HCT116 (cell line): ENCODE measurements around the gene ALDH1A2. TPM values are rescaled to one million over a fixed set of nuclear protein-coding genes. Genes with fewer than 3 reads are reported as not detected.

Source experiments
- ATAC-seq: fragments of 200-7000 bp; cut with Tn5 transposase; 2 replicates; pipeline ENCODE4 v1.9.1; 2020; ENCODE audit warnings: mild to moderate bottlenecking, moderate library complexity
- BruUV-seq: library from RNA; stranded (reverse); fragments of 400-500 nt; replicated peaks from 2 replicates; lab custom pipeline; 2021; lab: Mats Ljungman, UMichigan
- CTCF ChIA-PET: fragments of 300-600 bp; sonication (Branson Sonifier 250); formaldehyde crosslinking; loops from one replicate; lab custom pipeline; 2021; ENCODE audit warnings: antibody characterized with exemption; lab: Charles Lee
- POLR2A ChIA-PET: fragments of 300-600, 350-600 bp; sonication (Branson Sonifier 250); formaldehyde crosslinking; loops from one replicate; lab custom pipeline; 2021; ENCODE audit warnings: antibody characterized with exemption; lab: Charles Lee
- RAD21 ChIA-PET, 2 experiments: fragments of 300-600 bp; sonication (Branson Sonifier 250); formaldehyde crosslinking; loops; one replicate each; lab custom pipeline; 2023; ENCODE audit warnings: low total read pairs in 2 of 2; ENCODE audit not compliant: uncharacterized antibody in 2 of 2, unreplicated experiment in 2 of 2, low non-redundant PET in 1 of 2; lab: Charles Lee
- DNase-seq: peaks from one replicate; pipeline ENCODE4 v3.0.0-alpha.2; 2010; ENCODE audit warnings: low read depth, low spot score
- H2AFZ ChIP-seq: fragments of 200-600 bp; shearing (Covaris generic), sonication (generic); 2 replicates; pipeline ENCODE4 v1.6.1; 2017; ENCODE audit warnings: low read depth, mixed run types, mixed read lengths, antibody characterized with exemption, low read length; ENCODE audit not compliant: poor library complexity, severe bottlenecking
- H3K27ac ChIP-seq: 2 replicates; pipeline ENCODE4 v1.5.1; 2012; ENCODE audit warnings: low read depth, low read length
- H3K27me3 ChIP-seq: fragments of 200-600 bp; sonication (generic); 2 replicates; pipeline ENCODE4 v1.6.1; 2016; ENCODE audit warnings: mixed run types, low read length, mixed read lengths; ENCODE audit not compliant: insufficient read depth
- H3K36me3 ChIP-seq, 2 experiments: fragments of 200-500 bp in 1 of 2; fragments of 200-600 bp in 1 of 2; sonication (Bioruptor generic) in 1 of 2; sonication (generic) in 1 of 2; 2 replicates each; pipeline versions ENCODE4 v1.5.1 to v1.6.1; 2014 to 2016; ENCODE audit warnings: low read length in 2 of 2, inconsistent platforms in 1 of 2, mixed read lengths in 1 of 2, mixed run types in 1 of 2; ENCODE audit not compliant: insufficient read depth in 2 of 2, control insufficient read depth in 1 of 2
- H3K4me1 ChIP-seq, 2 experiments: fragments of 200-600 bp in 1 of 2; sonication (generic) in 1 of 2; 2 replicates each; pipeline versions ENCODE4 v1.5.1 to v1.6.1; 2012 to 2017; ENCODE audit warnings: low read length in 2 of 2, inconsistent platforms in 1 of 2, mild to moderate bottlenecking in 1 of 2, mixed read lengths in 1 of 2, mixed run types in 1 of 2, moderate library complexity in 1 of 2; ENCODE audit not compliant: insufficient read depth in 2 of 2, control insufficient read depth in 1 of 2
- H3K4me2 ChIP-seq: fragments of 200-600 bp; sonication (generic); 2 replicates; pipeline ENCODE4 v1.6.1; 2017; ENCODE audit warnings: mixed run types, low read length, mixed read lengths
- H3K4me3 ChIP-seq, 2 experiments: fragments of 200-600 bp in 1 of 2; sonication (generic) in 1 of 2; replicated peaks in 1 of 2; 2 replicates each; pipeline ENCODE4 v1.5.1; 2011 to 2016; ENCODE audit warnings: low read length in 2 of 2, control low read depth in 1 of 2, low read depth in 1 of 2, mild to moderate bottlenecking in 1 of 2, mixed read lengths in 1 of 2, mixed run types in 1 of 2
- H3K79me2 ChIP-seq: fragments of 200-600 bp; sonication (generic); 2 replicates; pipeline ENCODE4 v1.6.1; 2017; ENCODE audit warnings: mild to moderate bottlenecking, mixed run types, low read length, moderate library complexity, mixed read lengths; ENCODE audit not compliant: insufficient read depth
- H3K9ac ChIP-seq: fragments of 200-600 bp; sonication (generic); 2 replicates; pipeline ENCODE4 v1.6.1; 2016; ENCODE audit warnings: low read length, mixed read lengths
- H3K9me2 ChIP-seq: fragments of 200-600 bp; sonication (generic), shearing (Covaris generic); 2 replicates; pipeline ENCODE4 v1.6.1; 2017; ENCODE audit warnings: mixed run types, mild to moderate bottlenecking, moderate library complexity; ENCODE audit not compliant: insufficient read depth
- H3K9me3 ChIP-seq, 2 experiments: fragments of 200-500 bp in 1 of 2; fragments of 200-600 bp in 1 of 2; sonication (Bioruptor generic) in 1 of 2; sonication (generic) in 1 of 2; 2 replicates each; pipeline ENCODE4 v1.6.1; 2014 to 2017; ENCODE audit warnings: low read length in 2 of 2, mixed read lengths in 2 of 2, inconsistent platforms in 1 of 2, low read depth in 1 of 2, mild to moderate bottlenecking in 1 of 2, mixed run types in 1 of 2, moderate library complexity in 1 of 2; ENCODE audit not compliant: control insufficient read depth in 1 of 2, insufficient read depth in 1 of 2
- H4K20me1 ChIP-seq: fragments of 200-600 bp; sonication (generic), shearing (Covaris generic); 2 replicates; pipeline ENCODE4 v1.6.1; 2017; ENCODE audit warnings: mixed run types, mild to moderate bottlenecking, moderate library complexity; ENCODE audit not compliant: insufficient read depth
- CBX3 ChIP-seq: IDR thresholded peaks from 2 replicates; pipeline ENCODE4 v1.6.1; 2012; ENCODE audit warnings: low read depth
- CEBPB ChIP-seq: IDR thresholded peaks from 2 replicates; pipeline ENCODE4 v1.6.1; 2012; ENCODE audit warnings: low read depth
- EGR1 ChIP-seq: IDR thresholded peaks from 2 replicates; pipeline ENCODE4 v1.6.1; 2012; ENCODE audit warnings: low read depth
- ELF1 ChIP-seq: IDR thresholded peaks from 2 replicates; pipeline ENCODE4 v1.6.1; 2012; ENCODE audit warnings: low read depth, borderline replicate concordance
- EZH2 ChIP-seq: fragments of 200-600 bp; sonication (generic); IDR thresholded peaks from 2 replicates; pipeline ENCODE4 v1.6.1; 2017; ENCODE audit warnings: antibody characterized with exemption, mixed run types
- EZH2phosphoT487 ChIP-seq: fragments of 200-600 bp; IDR thresholded peaks from 2 replicates; pipeline ENCODE4 v1.6.1; 2018; ENCODE audit warnings: antibody characterized with exemption, borderline replicate concordance
- JUND ChIP-seq: IDR thresholded peaks from 2 replicates; pipeline ENCODE4 v1.6.1; 2012
- POLR2A ChIP-seq: IDR thresholded peaks from 2 replicates; pipeline ENCODE4 v1.7.0; 2011; ENCODE audit warnings: borderline replicate concordance; ENCODE audit not compliant: insufficient read depth, insufficient read length; ENCODE audit errors: extremely low read depth
- POLR2AphosphoS5 ChIP-seq: IDR thresholded peaks from 2 replicates; pipeline ENCODE4 v1.6.1; 2011; ENCODE audit warnings: mild to moderate bottlenecking, low read depth, low read length, moderate library complexity
- RAD21 ChIP-seq: IDR thresholded peaks from 2 replicates; pipeline ENCODE4 v1.6.1; 2012; ENCODE audit warnings: low read depth, mild to moderate bottlenecking
- SIN3A ChIP-seq: IDR thresholded peaks from 2 replicates; pipeline ENCODE4 v1.6.1; 2012; ENCODE audit warnings: low read depth
- SP1 ChIP-seq: IDR thresholded peaks from 2 replicates; pipeline ENCODE4 v1.6.1; 2012; ENCODE audit warnings: low read depth
- SRF ChIP-seq: IDR thresholded peaks from 2 replicates; pipeline ENCODE4 v1.6.1; 2012; ENCODE audit warnings: low read depth
- ZFX ChIP-seq: fragments of 450-650 bp; IDR thresholded peaks from 2 replicates; pipeline ENCODE4 v1.6.1; 2017
- ZNF274 ChIP-seq: fragments of 200-500 bp; sonication (Bioruptor generic); IDR thresholded peaks from 2 replicates; pipeline ENCODE4 v1.6.1; 2014; ENCODE audit warnings: mild to moderate bottlenecking, low read depth, low read length, inconsistent platforms
- intact Hi-C: fragments of 100-400 bp; cut with micrococcal nuclease; formaldehyde crosslinking; loops from 2 replicates; pipeline ENCODE4 v1.10.0; 2022
- total RNA-seq: library from RNA; stranded (reverse); gene quantifications from one replicate; pipeline ENCODE4 v1.2.1, GENCODE V29; 2021; ENCODE audit not compliant: unreplicated experiment
- TF ChIP-seq, protein P1 (sequence below): IDR thresholded peaks from 2 replicates; pipeline ENCODE4 v1.6.1; 2012
- TF ChIP-seq, protein P2 (sequence below), 3 experiments: fragments of 200-600 bp in 1 of 3; sonication (generic) in 1 of 3; IDR thresholded peaks in 2 of 3; conservative IDR thresholded peaks in 1 of 3; 2 replicates each; pipeline ENCODE4 v1.5.1; 2012 to 2017; ENCODE audit warnings: low read depth in 2 of 3, low read length in 2 of 3, antibody characterized with exemption in 1 of 3, borderline replicate concordance in 1 of 3, control low read depth in 1 of 3, mild to moderate bottlenecking in 1 of 3, mixed read lengths in 1 of 3, mixed run types in 1 of 3, moderate library complexity in 1 of 3; ENCODE audit not compliant: insufficient read depth in 1 of 3
- TF ChIP-seq, protein P3 (sequence below): IDR thresholded peaks from 2 replicates; pipeline ENCODE4 v1.6.1; 2012; ENCODE audit warnings: low read depth

ALDH1A2 gene
- total RNA-seq, 1 experiment from 2014 or later, result 1.7 TPM

DNA sequence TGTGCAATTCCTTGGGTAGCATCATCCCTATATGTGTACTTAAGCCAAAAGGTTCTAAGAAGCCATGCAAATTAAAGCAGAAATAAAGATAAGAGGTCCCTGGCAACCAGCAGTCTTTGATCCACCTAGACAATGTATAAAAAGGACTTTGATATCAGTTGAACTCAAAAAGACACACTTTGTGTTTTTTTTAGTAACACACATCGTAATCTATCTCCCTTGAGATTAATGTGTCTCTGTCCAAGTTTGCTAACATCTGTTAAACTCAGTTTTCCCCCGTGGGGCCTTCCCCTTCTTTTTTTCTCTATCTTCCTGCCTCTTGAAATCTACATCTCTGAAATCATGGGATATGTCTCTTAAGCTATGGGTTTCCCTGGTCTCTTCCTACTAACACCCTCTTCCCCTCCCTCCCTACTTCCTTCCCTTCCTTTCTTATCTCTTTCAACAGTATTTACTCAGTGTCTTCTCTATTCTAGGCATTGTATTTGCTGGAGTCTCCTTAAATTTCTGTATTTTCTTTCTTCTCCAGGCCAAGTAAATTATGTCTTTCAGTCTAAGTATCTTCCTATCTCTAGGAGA, 27.7 kb downstream of the ALDH1A2 start:
- Histone ChIP-seq H3K9me3 (no peaks in the 10 kb centered on the region), H4K20me1 (no peaks in the 10 kb centered on the region), H3K4me2 (no peak overlapping the region), H3K27me3 (no peaks in the 10 kb centered on the region), H3K9me2 (no peaks in the 10 kb centered on the region), H3K27ac (no peak overlapping the region), H3K4me1 (no peaks in the 10 kb centered on the region), H3K36me3 (no peaks in the 10 kb centered on the region), H3K79me2 (no peaks in the 10 kb centered on the region), H2AFZ (no peak overlapping the region), H3K9ac (no peak overlapping the region), H3K4me3 (no peak overlapping the region)
- no TSS peak for BruUV-seq
- TF ChIP-seq ELF1 (no peak), CBX3 (no peak), SRF (no peak), SP1 (no peak), EZH2 (no peak), POLR2AphosphoS5 (no peak), EZH2phosphoT487 (no peak), JUND (no peak)
- TF ChIP-seq, protein P1, sequence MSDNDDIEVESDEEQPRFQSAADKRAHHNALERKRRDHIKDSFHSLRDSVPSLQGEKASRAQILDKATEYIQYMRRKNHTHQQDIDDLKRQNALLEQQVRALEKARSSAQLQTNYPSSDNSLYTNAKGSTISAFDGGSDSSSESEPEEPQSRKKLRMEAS, result no peak
- ChIA-PET POLR2A (no interaction called here), CTCF (no interaction called here), RAD21 (no interaction called here)
- ATAC-seq (no peak), DNase-seq (no peak)
- intact Hi-C loops, result no loop called here

DNA sequence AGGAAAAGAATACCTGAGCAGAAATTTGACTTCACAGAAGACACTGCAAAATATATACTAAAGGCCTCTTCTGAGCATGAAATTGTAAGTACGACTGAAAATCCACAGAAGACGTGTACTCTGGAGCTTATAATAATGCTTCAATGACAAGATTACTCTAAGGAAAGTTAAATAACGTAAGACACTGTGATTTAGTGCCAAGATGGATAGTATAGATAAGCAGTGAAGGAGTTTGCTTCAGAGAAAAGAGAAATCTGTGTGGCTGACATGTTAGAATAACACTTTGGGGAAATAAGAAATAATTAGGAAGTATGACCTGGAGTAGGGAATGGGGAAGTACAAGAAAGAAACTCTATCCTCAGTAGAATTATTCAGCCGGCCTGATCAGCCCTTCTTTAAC, 28.9 kb downstream of the ALDH1A2 start:
- no peak overlapping the region for H3K27ac ChIP-seq
- no peaks in the 10 kb centered on the region for H3K9me3 ChIP-seq
- H3K9ac ChIP-seq, result no peak overlapping the region
- no peaks in the 10 kb centered on the region for H3K9me2 ChIP-seq
- no peak overlapping the region for H3K4me3 ChIP-seq
- H4K20me1 ChIP-seq, result no peaks in the 10 kb centered on the region
- H3K27me3 ChIP-seq, result no peaks in the 10 kb centered on the region
- ChIA-PET CTCF (no interaction called here), POLR2A (interaction anchor here (0.5 kb wide), 1 partner anchor 55 kb away, joined by 3 read pairs; no protein-coding TSS in a partner anchor), RAD21 (no interaction called here)
- BruUV-seq, result no TSS peak
- no peaks in the 10 kb centered on the region for H3K36me3 ChIP-seq
- no peak for ATAC-seq
- intact Hi-C loops, result no loop called here
- DNase-seq, result no peak
- H3K4me2 ChIP-seq, result no peak overlapping the region
- H3K79me2 ChIP-seq, result no peaks in the 10 kb centered on the region
- H3K4me1 ChIP-seq, result no peaks in the 10 kb centered on the region
- H2AFZ ChIP-seq, result no peak overlapping the region
- TF ChIP-seq RAD21, result no peak
- no peak for TF ChIP-seq POLR2AphosphoS5
- no peak for TF ChIP-seq EZH2phosphoT487
- TF ChIP-seq SIN3A, result no peak
- no peak for TF ChIP-seq CEBPB
- TF ChIP-seq EGR1, result no peak
- no peak for TF ChIP-seq ZNF274
- TF ChIP-seq JUND, result no peak
- TF ChIP-seq, protein P2, sequence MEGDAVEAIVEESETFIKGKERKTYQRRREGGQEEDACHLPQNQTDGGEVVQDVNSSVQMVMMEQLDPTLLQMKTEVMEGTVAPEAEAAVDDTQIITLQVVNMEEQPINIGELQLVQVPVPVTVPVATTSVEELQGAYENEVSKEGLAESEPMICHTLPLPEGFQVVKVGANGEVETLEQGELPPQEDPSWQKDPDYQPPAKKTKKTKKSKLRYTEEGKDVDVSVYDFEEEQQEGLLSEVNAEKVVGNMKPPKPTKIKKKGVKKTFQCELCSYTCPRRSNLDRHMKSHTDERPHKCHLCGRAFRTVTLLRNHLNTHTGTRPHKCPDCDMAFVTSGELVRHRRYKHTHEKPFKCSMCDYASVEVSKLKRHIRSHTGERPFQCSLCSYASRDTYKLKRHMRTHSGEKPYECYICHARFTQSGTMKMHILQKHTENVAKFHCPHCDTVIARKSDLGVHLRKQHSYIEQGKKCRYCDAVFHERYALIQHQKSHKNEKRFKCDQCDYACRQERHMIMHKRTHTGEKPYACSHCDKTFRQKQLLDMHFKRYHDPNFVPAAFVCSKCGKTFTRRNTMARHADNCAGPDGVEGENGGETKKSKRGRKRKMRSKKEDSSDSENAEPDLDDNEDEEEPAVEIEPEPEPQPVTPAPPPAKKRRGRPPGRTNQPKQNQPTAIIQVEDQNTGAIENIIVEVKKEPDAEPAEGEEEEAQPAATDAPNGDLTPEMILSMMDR (IDR thresholded peaks at IDR 0.05 in 2 of 3, conservative IDR thresholded peaks at IDR 0.05 in 1 of 3; ENCODE audit: borderline replicate concordance in 1 of 3, insufficient read depth in 1 of 3, low read depth in 2 of 3, low read length in 2 of 3), result no peak
- no peak for TF ChIP-seq POLR2A
- TF ChIP-seq ZFX, result no peak
- no peak for TF ChIP-seq SP1
- TF ChIP-seq, protein P3, sequence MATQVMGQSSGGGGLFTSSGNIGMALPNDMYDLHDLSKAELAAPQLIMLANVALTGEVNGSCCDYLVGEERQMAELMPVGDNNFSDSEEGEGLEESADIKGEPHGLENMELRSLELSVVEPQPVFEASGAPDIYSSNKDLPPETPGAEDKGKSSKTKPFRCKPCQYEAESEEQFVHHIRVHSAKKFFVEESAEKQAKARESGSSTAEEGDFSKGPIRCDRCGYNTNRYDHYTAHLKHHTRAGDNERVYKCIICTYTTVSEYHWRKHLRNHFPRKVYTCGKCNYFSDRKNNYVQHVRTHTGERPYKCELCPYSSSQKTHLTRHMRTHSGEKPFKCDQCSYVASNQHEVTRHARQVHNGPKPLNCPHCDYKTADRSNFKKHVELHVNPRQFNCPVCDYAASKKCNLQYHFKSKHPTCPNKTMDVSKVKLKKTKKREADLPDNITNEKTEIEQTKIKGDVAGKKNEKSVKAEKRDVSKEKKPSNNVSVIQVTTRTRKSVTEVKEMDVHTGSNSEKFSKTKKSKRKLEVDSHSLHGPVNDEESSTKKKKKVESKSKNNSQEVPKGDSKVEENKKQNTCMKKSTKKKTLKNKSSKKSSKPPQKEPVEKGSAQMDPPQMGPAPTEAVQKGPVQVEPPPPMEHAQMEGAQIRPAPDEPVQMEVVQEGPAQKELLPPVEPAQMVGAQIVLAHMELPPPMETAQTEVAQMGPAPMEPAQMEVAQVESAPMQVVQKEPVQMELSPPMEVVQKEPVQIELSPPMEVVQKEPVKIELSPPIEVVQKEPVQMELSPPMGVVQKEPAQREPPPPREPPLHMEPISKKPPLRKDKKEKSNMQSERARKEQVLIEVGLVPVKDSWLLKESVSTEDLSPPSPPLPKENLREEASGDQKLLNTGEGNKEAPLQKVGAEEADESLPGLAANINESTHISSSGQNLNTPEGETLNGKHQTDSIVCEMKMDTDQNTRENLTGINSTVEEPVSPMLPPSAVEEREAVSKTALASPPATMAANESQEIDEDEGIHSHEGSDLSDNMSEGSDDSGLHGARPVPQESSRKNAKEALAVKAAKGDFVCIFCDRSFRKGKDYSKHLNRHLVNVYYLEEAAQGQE, result no peak
